Stimulated activated CD4-positive, alpha-beta T cell treated with anti-CD3 and anti-CD28 coated beads, Interleukin-12 subunit alpha, Interleukin-12 subunit beta, amount 100 ng/mL, for 24 hours (primary cell): ENCODE data around the gene NIM1K.
"Not testable (repeated sequence)": the region's sequence is repeated elsewhere in the genome, so short reads cannot be mapped to it uniquely, and the experiment has no call there.

Experiments used
- DNase-seq, 2 experiments: peaks; one replicate each; pipeline ENCODE4 v3.0.0-alpha.2; 2020; ENCODE audit warnings: low read depth in 2 of 2

Gene NIM1K

GRCh38 chr5:43279548-43280274 lies 87.7 kb downstream of the NIM1K start:
- no peak for DNase-seq

DNA sequence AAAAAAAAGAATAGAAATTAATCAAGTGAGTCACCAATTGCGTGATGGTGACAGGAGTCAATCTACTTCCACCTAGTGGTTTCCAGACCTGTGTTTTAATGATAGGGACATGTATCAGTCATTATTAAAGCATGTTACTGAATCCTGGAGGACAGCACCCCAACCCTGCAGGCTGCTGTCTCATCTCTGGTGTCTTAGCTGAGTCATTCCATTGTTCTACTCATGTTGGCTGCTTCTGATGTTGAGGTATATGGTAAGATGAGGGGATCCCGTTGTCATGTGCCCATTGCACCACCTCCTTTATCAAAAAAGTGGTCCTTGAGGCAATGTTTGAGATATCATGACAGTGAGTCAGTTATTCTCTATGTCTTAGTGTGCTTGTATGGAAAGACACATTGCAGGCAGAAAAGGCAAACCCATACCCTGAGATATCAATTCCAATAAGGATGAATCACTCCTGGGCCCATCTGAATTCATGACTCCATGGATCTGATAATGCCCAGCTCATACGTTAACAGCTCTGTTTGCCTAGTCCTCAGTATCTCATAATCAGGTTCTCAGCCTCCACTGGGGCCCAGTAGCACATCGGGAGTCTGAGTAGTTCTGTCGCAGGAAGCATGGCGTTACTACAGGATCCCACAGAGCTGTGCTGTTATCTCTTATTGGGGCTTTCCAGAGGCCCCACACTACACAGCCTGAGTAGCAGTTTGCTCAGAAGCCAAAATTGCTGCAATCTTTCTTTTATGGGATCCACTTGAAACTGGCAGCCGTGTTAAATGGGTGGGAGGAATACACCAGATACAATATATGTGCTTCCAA lies 90.0 kb downstream of the NIM1K start:
- no peak for DNase-seq

GRCh38 chr5:43286623-43287022 lies 94.6 kb downstream of the NIM1K start:
- no peak for DNase-seq

DNA sequence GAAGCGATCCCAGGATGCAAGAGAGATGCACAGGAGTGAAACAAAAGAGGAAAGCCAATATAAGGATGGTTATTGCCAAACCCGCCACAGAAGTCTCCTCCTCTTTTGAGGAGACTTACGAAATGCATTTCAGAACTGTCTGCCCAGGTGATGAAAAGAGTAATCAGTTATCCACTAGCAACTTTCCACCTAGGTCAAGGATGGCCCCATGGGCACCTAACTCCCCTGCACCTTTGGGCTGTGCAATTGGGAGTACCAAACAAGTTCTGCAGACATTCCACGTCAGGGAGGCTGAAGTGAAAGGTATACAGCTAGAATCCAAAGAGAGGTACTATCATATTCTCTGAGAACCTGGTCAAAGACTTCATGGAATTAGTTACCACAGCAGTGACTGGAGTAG lies 95.5 kb downstream of the NIM1K start:
- no peak for DNase-seq

GRCh38 chr5:43288269-43288831 lies 96.3 kb downstream of the NIM1K start:
- DNase-seq, result no peak

GRCh38 chr5:43290726-43291125 lies 98.7 kb downstream of the NIM1K start:
- DNase-seq, result no peak

DNA sequence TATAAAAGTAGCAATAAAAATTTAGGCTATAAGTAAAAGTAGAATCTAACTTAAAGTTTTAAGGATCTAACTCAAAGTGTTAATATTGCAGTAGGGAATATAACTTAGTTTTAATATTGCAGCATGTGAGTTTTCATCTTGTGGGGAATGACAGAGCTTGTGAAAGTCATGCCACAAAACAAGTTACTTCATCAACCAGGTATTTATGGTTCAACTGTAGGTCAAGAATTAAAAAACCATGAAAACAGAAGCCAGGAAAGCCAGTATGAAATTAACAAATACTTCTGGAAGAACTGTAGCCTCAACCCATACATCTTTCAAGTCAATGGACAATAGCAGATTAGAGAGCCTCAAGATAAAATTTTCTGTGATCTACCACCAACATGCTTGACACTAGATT lies 102.2 kb downstream of the NIM1K start:
- no peak for DNase-seq

GRCh38 chr5:43295202-43295601 lies 103.2 kb downstream of the NIM1K start:
- no peak for DNase-seq

DNA sequence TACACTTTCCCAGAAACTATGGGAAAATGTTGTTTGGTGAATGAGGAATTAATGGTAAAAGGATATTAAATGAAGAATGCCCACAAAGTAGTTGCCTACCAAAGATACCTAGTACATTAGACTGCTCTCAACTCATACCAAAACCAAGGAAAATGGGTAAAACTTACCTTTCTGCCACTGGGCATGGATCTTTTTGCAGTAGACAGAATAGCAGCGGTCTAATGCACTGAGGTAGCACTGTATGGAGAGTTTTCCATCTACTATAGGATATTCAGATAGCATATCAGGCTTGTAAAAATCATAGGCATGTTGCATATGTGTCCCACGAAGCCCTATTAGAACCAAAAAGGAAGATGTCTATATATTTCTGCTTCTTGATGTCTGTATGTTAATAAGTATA lies 104.8 kb downstream of the NIM1K start:
- DNase-seq, result no peak

GRCh38 chr5:43298443-43298842 lies 106.4 kb downstream of the NIM1K start:
- DNase-seq, result no peak

DNA sequence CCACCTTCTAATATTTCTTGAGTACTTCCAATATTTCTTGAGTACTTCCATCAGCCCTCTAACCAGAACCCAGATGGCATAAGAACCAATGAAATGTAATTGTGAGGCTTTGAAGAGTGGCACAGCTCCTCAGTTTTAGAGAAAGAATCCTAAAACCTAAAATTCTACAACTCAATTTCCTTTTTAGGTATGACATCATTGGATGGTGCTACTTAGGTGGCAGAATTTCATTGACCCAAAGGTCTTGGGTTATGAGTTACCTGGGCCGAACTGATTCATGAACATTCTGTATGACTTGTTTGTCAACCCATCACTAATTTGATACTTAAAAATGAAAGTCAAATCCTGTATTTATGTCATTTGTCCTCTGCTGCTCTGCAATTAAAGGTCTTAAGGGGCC lies 108.1 kb downstream of the NIM1K start:
- DNase-seq, result no peak

GRCh38 chr5:43301653-43302091 lies 109.6 kb downstream of the NIM1K start:
- DNase-seq, result no peak

GRCh38 chr5:43302481-43302880 lies 110.5 kb downstream of the NIM1K start:
- no peak for DNase-seq

GRCh38 chr5:43303242-43303641 lies 111.2 kb downstream of the NIM1K start:
- no peak for DNase-seq

DNA sequence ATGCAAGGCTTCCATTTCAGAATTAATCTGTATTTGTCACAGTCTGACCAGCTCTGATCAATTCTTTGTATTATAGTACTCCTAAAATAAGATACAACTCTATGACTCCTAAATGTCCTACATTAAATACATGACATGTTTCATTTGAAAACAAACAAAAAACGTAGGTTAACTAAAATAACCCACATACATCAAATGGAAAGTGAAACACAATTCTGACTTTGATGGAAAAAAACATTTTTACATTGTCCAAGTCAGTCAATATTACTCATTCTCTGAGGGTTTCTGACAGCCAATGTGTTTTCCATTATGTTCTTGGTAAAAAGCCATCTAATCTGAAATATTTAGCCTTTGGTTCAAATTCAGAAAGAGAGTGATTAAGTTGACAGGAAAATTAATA lies 112.5 kb downstream of the NIM1K start:
- no peak for DNase-seq

DNA sequence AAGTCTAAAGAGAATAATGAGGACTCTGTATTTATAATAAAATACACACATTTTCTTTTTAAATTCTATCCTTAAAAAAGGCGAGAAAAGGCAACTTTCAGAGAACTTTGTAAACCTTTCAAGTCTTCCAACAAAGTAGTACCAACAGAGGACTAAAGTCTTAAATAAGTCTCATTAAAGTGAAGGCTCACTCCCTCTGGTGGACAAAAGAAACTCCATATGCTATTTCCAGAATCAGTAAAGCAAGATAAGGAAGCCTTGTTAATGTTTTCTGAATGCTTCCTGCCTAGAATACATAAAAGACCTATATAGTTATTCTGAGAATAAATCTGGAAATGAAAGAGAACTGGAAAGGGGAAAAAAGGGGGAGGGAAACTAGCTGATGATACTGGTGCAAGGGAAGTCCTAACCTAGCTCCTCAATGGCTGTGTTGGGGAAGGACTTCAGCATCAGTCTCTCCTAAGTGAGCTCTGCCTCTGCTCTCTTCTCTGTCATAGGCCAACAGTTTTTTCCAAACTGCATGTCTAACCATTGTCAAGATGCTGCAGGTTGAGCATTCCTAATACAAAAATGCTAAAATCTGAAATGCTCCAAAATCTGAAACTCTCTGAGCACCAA lies 114.0 kb downstream of the NIM1K start:
- DNase-seq, result no peak

DNA sequence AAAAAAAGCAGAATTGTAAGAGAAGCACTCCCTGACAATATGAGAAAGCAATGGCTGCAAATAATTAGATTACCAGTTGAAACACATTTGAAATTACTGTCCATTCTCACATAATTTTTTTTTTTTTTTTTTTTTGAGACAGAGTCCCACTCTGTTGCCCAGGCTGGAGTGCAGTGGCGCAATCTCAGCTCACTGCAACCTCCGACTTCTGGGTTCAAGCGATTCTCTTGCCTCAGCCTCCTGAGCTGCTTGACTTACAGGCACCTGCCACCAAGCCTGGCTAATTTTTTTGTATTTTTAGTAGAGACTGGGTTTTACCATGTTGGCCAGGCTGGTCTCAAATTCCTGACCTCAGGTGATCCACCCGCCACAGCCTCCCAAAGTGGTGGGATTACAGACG lies 114.9 kb downstream of the NIM1K start:
- DNase-seq, result not testable (repeated sequence)

DNA sequence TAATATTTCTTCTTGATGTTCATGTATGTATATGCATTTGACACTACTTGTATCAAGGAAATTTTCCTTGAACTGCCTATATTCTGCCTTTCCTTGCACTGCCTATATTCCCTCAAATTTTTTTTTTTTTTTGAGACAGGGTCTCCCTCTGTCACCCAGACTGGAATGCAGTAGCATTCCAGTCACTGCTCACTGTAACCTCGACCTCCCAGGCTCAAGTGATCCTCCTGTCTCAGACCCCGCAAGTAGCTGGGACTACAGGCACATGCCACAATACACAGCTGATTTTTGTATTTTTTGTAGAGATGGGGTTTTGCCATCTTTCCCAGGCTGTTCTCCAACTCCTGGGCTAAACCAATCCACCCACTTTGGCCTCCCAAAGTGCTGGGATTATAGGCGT lies 117.1 kb downstream of the NIM1K start:
- DNase-seq, result no peak

DNA sequence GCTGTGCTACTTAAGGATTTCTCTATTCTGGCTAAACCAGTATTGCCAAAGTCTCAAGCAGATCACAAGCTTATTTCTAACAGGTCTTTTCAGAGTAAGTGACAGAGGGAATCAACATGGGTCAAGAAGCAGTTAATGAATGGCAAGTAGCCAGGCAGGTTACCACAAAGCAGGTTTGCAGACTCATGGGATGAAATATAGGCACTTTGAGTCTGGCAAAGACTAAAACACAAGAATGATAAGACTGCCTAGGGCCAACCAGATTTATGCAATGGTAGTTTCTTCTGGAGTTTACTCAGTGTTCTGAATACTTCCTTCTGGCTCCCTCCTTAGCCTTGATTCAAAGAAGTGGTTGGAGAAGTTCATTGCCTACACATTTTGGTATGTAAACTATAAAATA lies 117.6 kb downstream of the NIM1K start:
- DNase-seq, result no peak

GRCh38 chr5:43312076-43312661 lies 120.1 kb downstream of the NIM1K start:
- no peak for DNase-seq

DNA sequence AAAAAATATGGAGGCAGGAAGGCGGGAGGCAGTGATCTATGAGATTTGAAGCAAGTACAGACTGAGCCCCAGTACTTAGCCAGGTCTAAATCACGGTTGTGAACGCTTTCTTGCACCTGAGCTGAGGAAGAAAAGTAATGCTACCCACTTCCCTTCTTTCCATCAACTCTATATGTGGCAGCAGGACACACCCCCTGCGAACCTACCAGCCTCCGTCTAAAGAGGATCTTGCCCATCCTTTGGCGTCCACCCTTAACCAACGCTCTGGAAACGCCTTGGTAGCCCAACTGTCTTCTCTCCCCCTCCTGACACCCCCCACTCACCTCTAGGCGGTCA lies 120.6 kb downstream of the NIM1K start:
- DNase-seq, result no peak
